Neural cell (in vitro differentiated cells): ENCODE data around the gene LY6G6C.

Source experiments
- CTCF ChIP-seq: fragments of 450-650 bp; IDR thresholded peaks from 2 replicates; pipeline ENCODE4 v1.5.1; 2014; ENCODE audit warnings: antibody characterized with exemption, mild to moderate bottlenecking, moderate library complexity; ENCODE audit not compliant: poor library complexity, severe bottlenecking
- EP300 ChIP-seq: fragments of 450-650 bp; conservative IDR thresholded peaks from 2 replicates; pipeline ENCODE4 v1.6.1; 2014; ENCODE audit warnings: antibody characterized with exemption, mild to moderate bottlenecking, moderate library complexity; ENCODE audit not compliant: poor library complexity, severe bottlenecking
- EZH2 ChIP-seq: fragments of 200-600, 300-800 bp; shearing (Covaris generic), sonication (generic); IDR thresholded peaks from 2 replicates; pipeline ENCODE4 v1.6.1; 2014; ENCODE audit warnings: antibody characterized with exemption, low read length, borderline replicate concordance, mild to moderate bottlenecking; ENCODE audit not compliant: insufficient read depth, poor library complexity, severe bottlenecking
- MXI1 ChIP-seq: fragments of 450-650 bp; conservative IDR thresholded peaks from 2 replicates; pipeline ENCODE4 v1.6.1; 2014; ENCODE audit warnings: antibody characterized with exemption, mild to moderate bottlenecking; ENCODE audit not compliant: poor library complexity, severe bottlenecking
- POLR2AphosphoS5 ChIP-seq: IDR thresholded peaks from 2 replicates; pipeline ENCODE4 v1.6.1; 2012
- RAD21 ChIP-seq: fragments of 450-650 bp; conservative IDR thresholded peaks from 2 replicates; pipeline ENCODE4 v1.6.1; 2014; ENCODE audit warnings: antibody characterized with exemption, mild to moderate bottlenecking, moderate library complexity
- REST ChIP-seq: IDR thresholded peaks from 2 replicates; pipeline ENCODE4 v1.6.1; 2012; ENCODE audit warnings: borderline replicate concordance
- SMC3 ChIP-seq: fragments of 450-650 bp; conservative IDR thresholded peaks from 2 replicates; pipeline ENCODE4 v1.6.1; 2014; ENCODE audit warnings: antibody characterized with exemption, mild to moderate bottlenecking, moderate library complexity; ENCODE audit not compliant: poor library complexity
- TAF1 ChIP-seq: IDR thresholded peaks from 2 replicates; pipeline ENCODE4 v1.6.1; 2012; ENCODE audit warnings: low read depth

GRCh38 chr6:31725502-31726350, 4.2 kb upstream of the LY6G6C start:
- TF ChIP-seq CTCF: no peak
- no peak for TF ChIP-seq POLR2AphosphoS5
- no peak for TF ChIP-seq REST
- no peak for TF ChIP-seq EZH2
- TF ChIP-seq MXI1: no peak
- no peak for TF ChIP-seq SMC3
- no peak for TF ChIP-seq TAF1
- TF ChIP-seq EP300: no peak
- no peak for TF ChIP-seq RAD21
